Urinary bladder (tissue), 4 donors: ENCODE measurements around the gene FOXP1. TPM values are rescaled to one million over a fixed set of nuclear protein-coding genes. Genes with fewer than 3 reads are reported as not detected.

Source experiments
- DNase-seq: peaks from one replicate; pipeline ENCODE4 v3.0.0-alpha.2; 2015; ENCODE audit errors: extremely low spot score
- H3K27ac ChIP-seq: one replicate; pipeline ENCODE4 v1.5.1; 2013; ENCODE audit warnings: low read depth, mild to moderate bottlenecking, moderate library complexity
- H3K36me3 ChIP-seq: one replicate; pipeline ENCODE4 v1.6.1; 2013; ENCODE audit warnings: mild to moderate bottlenecking, moderate library complexity; ENCODE audit not compliant: insufficient read depth
- H3K4me1 ChIP-seq: one replicate; pipeline ENCODE4 v1.6.1; 2013; ENCODE audit warnings: mild to moderate bottlenecking, moderate library complexity; ENCODE audit not compliant: insufficient read depth
- H3K4me3 ChIP-seq: one replicate; pipeline ENCODE4 v1.5.1; 2013; ENCODE audit warnings: low read depth, low read length
- WGBS: extraction: QIAGEN DNeasy Blood & Tissue Kit; methylation state at CpG from one replicate; pipeline ENCODE4 v1.1.7; 2013; 5-methylcytosine and 5-hydroxymethylcytosine counted together
- polyA plus RNA-seq: library from polyadenylated mRNA; stranded (reverse); fragments of 200-250 nt; gene quantifications from one replicate; pipeline ENCODE4 v1.2.3, GENCODE V29; 2013
- total RNA-seq: library from RNA; depleted of rRNA; stranded (reverse); fragments of >200 nt; gene quantifications from one replicate; pipeline ENCODE4 v1.2.3, GENCODE V29; 2014
- donor health status: healthy with polysubstance abuse.
- donor health status: healthy.

FOXP1 gene
- total and polyA plus RNA-seq, 2 donors = 27.4 to 176 TPM

- Histone ChIP-seq H3K4me3 (no peak overlapping the region), H3K36me3 (no peaks in the 10 kb centered on the region)
These were observed 337.3 kb downstream of the FOXP1 start for GRCh38 chr3:71245971-71246880.

DNA sequence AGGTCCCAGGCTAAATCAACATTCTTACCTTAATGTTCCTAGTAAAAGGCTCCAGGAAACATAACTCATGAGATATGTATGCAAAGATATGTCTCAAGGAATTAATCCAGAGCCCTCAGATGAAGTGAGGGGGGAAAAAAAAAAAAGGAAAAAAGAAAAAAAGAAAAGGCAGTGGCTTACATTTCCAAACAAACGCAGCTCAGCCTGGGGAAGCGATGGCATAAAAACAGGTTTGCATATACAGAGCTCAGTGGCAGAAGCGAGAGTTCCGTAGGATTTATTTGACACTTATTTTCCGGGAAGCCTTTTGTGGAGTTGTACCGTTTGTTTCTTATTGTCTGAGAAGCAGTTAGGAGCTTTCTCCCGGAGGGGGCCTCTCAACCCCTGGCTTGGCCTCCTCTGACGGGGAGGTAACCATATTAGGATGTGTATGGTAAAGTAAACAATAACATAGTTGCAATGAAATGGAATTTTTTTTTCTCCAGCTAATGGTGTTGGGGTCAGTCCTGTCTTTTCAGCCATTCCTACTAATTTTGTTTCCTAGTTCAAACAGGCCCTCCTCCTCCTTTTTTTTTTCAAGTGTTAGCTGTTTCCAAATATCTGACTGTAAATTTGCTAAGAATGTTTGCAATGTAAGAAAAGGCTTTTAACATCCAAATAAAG lies 338.6 kb downstream of the FOXP1 start:
- Histone ChIP-seq H3K4me1 (no peaks in the 10 kb centered on the region), H3K27ac (no peak overlapping the region), H3K4me3 (peak overlapping the region; percentile 30), H3K36me3 (no peaks in the 10 kb centered on the region)
- 16% methylated on average over 8 of the region's 8 CpGs for WGBS
- DNase-seq = peak; percentile 39

More at GRCh38 chr3:71245971-71246880, 337.3 kb downstream of the FOXP1 start:
- WGBS = 46% methylated on average over 19 of the region's 19 CpGs
- H3K27ac ChIP-seq = no peak overlapping the region
- DNase-seq = no peak
- no peaks in the 10 kb centered on the region for H3K4me1 ChIP-seq

DNA sequence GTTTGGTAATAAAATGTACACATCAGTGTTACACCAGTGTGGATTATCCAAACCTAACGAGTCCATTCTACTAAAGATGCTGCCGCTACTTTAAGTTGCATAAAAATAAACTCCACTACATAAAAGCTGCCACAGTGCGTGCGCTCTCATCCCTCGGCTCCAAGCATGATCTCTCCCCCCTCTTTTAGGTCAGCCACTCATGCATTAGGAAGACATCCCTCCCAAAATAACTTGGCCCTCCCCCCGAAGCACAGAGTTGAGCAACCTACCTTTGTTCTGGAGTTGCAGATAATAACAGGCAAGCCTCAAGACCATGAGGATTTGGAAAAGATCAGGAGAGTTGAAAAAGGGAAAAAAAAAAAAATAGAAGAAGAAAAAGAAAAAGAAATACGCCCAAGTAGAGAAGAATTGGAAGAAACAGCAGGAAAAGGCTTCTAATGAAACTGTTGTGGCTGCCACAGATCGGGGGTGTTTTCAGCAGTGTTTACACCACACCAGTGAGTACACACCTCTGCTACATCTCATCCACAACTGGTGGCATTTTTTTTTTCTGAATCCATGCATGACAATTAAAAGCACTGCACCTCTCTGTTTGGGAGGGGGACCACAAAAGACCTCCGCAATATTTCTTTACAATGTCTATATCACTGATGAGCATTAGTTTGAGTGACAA lies 339.2 kb downstream of the FOXP1 start:
- Histone ChIP-seq H3K36me3 (no peaks in the 10 kb centered on the region), H3K27ac (no peak overlapping the region), H3K4me1 (no peaks in the 10 kb centered on the region), H3K4me3 (peak overlapping the region; percentile 30)
- no peak for DNase-seq
- 36% methylated on average over 9 of the region's 9 CpGs for WGBS

DNA sequence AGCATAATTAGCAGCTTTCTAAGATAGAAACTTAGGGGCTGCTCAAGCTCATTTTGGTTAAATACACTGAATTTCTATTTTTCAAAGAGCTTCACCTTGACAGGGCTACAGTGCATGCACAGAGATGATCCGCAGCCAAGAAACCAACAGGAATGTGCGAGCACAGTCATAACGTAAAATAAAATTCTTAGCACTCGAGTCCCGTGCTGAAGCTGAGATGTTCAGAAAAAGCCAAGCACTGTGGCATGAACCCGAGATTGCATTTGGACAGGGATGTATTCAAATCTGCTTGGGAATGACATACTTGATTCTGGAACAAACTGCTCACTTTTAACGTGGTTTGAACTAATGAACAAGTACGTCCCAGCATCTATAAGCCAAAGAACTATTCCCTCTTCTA lies 340.3 kb downstream of the FOXP1 start:
- DNase-seq = no peak
- 62% methylated on average over 8 of the region's 8 CpGs for WGBS
- Histone ChIP-seq H3K4me1 (no peaks in the 10 kb centered on the region), H3K27ac (no peak overlapping the region), H3K4me3 (no peak overlapping the region), H3K36me3 (no peaks in the 10 kb centered on the region)

DNA sequence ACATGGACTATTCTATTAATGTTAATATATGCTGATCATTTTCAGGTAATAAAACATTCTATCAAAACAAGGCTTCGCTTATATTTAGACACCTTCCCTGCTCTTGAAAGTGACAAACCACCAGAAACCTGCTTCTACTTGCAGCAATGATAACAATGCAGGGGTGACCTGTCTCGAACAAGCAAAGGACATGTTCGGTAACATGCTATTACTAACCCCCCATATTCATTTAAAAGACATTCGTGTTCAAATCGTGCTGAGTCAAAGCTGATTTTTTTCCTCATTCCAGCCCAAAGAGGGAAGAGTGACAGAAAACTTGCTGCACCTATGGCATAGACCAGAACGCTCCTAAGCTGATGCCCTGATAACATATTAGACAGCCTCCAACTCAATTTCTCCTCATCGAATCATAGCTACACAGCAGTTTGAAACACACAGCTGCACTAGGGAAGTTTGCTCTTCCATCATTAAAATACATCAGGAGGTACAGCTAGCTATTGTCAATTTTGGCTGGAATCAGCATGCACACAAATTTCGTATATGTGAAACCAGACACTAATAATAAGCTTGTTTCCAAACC lies 341.5 kb downstream of the FOXP1 start:
- no peak for DNase-seq
- Histone ChIP-seq H3K4me1 (no peaks in the 10 kb centered on the region), H3K27ac (no peak overlapping the region), H3K4me3 (no peak overlapping the region), H3K36me3 (no peaks in the 10 kb centered on the region)
- WGBS = 57% methylated on average over 8 of the region's 8 CpGs

DNA sequence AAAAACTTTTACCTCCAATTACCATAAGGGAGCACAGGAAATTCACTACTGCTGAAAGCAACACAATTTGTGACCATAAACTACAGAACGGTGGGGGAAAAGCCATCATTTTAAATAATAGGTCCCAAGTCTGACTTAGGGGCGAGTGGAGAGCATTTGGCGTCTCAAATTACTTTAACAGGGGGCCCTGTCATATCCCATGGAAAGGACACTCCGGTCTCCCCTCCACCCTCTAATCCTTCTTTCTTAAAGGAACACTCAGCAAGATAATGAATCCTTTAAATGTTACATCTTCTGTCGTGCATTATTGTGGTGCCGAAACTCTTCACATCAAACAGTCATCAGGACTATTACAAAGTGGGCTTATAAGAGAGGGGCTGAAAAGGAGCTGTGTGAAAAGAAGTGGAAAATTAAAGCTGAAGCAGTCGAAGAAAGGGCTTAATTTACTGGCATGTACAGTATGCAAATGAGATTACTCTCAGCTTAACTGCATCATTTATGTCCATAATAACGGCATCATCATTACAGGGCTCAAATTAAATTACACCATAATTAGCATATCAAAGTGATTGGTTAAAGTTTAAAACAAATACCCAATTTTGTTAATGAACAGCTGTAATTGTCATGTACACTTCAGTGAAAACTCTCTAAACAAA lies 342.2 kb downstream of the FOXP1 start:
- no peak overlapping the region for H3K4me3 ChIP-seq
- 55% methylated on average over 8 of the region's 8 CpGs for WGBS
- no peak for DNase-seq
- H3K27ac ChIP-seq = no peak overlapping the region
- H3K36me3 ChIP-seq = no peaks in the 10 kb centered on the region
- H3K4me1 ChIP-seq = no peaks in the 10 kb centered on the region

DNA sequence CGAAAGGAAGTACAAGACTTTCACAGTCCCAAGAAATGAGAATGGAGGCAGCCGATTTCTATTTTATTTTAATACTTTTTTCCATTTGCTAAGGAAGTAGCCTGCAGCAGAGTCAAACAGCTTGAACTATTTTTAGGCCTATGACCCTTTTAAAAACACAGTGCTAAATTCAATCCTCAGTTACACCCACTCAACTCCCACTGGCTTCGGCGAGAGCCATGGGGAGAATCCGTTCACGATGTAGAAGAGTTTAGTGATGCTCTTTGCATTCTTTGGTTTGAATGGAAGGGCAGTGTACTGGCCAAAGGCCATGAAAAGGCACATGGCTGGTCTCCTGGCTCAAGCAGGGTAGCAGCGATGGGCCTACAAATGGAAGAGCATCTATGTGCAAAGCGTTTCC lies 343.5 kb downstream of the FOXP1 start:
- DNase-seq = no peak
- no peaks in the 10 kb centered on the region for H3K36me3 ChIP-seq
- 59% methylated on average over 8 of the region's 8 CpGs for WGBS
- H3K27ac ChIP-seq = no peak overlapping the region
- no peaks in the 10 kb centered on the region for H3K4me1 ChIP-seq
- H3K4me3 ChIP-seq = no peak overlapping the region

DNA sequence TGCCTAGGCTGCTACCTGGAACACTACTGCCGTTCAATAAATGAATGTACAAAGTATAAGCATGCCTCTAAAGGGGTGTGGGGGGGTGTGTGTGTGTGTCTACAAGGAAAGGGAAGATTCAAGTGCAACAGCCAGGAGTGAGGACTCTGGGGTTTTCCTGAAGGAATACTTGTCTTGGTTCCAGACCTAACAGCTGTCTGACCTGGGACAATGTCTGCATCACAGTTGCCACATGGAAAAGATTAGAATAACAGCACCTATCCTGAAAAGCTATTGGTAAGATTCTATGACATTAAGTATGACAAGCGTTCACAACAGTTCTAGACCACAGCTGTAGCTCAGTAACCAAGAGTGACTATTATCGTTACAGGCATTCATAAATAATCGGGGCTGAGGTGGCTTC lies 345.2 kb downstream of the FOXP1 start:
- no peak overlapping the region for H3K4me3 ChIP-seq
- no peak for DNase-seq
- no peak overlapping the region for H3K27ac ChIP-seq
- 87% methylated on average over 4 of the region's 4 CpGs for WGBS
- H3K36me3 ChIP-seq = no peaks in the 10 kb centered on the region
- H3K4me1 ChIP-seq = no peaks in the 10 kb centered on the region

DNA sequence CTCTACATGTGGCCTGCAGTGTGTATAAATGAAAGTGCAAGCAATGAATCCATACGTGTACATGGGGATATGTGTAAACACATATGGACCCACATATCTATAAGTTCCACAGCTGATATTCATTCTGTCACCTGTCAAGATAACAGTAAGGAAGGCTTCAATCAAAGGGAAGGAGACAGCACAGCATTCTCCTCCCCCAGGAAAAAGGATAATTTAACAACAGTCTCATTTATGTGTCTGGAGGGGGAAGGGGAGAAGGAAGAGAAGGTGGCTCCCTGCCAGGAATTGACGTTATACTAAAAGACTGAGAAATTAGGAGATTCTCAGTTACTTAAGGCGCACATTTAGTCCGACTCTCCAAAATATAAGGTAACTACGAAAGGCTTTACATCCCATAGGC lies 345.9 kb downstream of the FOXP1 start:
- 77% methylated on average over 5 of the region's 5 CpGs for WGBS
- no peak for DNase-seq
- Histone ChIP-seq H3K4me1 (no peaks in the 10 kb centered on the region), H3K27ac (no peak overlapping the region), H3K36me3 (no peaks in the 10 kb centered on the region), H3K4me3 (no peak overlapping the region)

DNA sequence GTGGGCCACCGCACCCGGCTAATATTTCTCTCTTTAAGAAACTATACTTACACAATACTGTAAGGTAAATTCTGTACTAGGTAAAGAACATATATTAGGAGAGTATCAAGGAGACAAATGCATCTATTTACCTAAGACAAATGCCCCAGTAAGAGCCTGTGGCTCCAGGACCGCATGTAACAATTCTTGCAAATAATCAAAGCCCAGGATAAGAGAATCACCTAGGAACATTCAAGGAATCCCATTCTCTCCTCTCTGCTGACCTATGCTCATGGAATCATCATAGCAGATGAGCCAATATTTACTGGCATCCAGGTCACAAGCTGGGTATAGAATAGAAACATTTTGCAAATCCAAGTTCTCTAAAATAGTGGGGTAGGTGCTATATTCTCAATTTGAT lies 347.7 kb downstream of the FOXP1 start:
- no peak overlapping the region for H3K4me3 ChIP-seq
- no peak overlapping the region for H3K27ac ChIP-seq
- WGBS = 96% methylated on average over 3 of the region's 3 CpGs
- DNase-seq = no peak
- H3K36me3 ChIP-seq = no peaks in the 10 kb centered on the region
- no peaks in the 10 kb centered on the region for H3K4me1 ChIP-seq

- WGBS = 95% methylated on average over 3 of the region's 3 CpGs
- no peak for DNase-seq
- H3K36me3 ChIP-seq = no peaks in the 10 kb centered on the region
- H3K4me3 ChIP-seq = no peak overlapping the region
- H3K27ac ChIP-seq = no peak overlapping the region
- peaks cover 1% of the 10 kb centered on the region for H3K4me1 ChIP-seq
These were observed 350.6 kb downstream of the FOXP1 start for GRCh38 chr3:71232895-71233294.

DNA sequence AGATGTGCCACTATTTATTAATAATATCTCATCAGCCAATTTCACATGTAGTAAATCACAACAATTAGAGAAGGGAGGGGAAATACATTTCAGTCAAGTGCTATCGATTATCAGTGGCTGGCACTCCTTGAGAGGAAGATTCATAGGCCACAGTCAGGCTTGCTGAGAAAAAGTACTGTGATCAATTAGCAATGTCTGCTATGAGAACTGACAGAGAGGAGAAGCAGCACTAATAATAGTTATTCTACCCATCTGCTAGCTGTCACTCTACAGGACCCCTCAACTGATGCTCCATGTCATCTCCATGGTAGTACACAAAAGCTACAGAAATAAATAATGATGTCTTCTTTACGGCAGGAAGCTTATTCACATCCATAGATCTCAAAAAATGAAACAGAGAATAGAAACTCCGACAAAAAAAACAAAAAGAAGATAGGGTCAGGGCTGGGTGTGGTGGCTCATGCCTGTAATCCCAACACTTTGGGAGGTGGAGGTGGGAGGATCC lies 351.3 kb downstream of the FOXP1 start:
- no peak for DNase-seq
- WGBS = 59% methylated on average over 3 of the region's 3 CpGs
- no peak overlapping the region for H3K4me3 ChIP-seq
- H3K36me3 ChIP-seq = no peaks in the 10 kb centered on the region
- H3K27ac ChIP-seq = no peak overlapping the region
- peaks cover 1% of the 10 kb centered on the region for H3K4me1 ChIP-seq

- H3K36me3 ChIP-seq = no peaks in the 10 kb centered on the region
- WGBS = 70% methylated on average over 4 of the region's 4 CpGs
- peaks cover 1% of the 10 kb centered on the region for H3K4me1 ChIP-seq
- H3K4me3 ChIP-seq = no peak overlapping the region
- DNase-seq = no peak
- H3K27ac ChIP-seq = no peak overlapping the region
These were observed 351.8 kb downstream of the FOXP1 start for GRCh38 chr3:71231680-71232079.
